GM12873 (cell line): ENCODE results near the gene TPCN1.
A peak's percentile ranks its signal among the peaks of the same experiment; 100 is the strongest.

ENCODE experiments used
- CTCF ChIP-seq: IDR thresholded peaks from 2 replicates; pipeline ENCODE4 v1.5.1; 2012; ENCODE audit warnings: low read depth, mild to moderate bottlenecking, moderate library complexity, low read length, control low read depth; ENCODE audit not compliant: insufficient read depth; ENCODE audit errors: missing control alignments

The TPCN1 gene

DNA sequence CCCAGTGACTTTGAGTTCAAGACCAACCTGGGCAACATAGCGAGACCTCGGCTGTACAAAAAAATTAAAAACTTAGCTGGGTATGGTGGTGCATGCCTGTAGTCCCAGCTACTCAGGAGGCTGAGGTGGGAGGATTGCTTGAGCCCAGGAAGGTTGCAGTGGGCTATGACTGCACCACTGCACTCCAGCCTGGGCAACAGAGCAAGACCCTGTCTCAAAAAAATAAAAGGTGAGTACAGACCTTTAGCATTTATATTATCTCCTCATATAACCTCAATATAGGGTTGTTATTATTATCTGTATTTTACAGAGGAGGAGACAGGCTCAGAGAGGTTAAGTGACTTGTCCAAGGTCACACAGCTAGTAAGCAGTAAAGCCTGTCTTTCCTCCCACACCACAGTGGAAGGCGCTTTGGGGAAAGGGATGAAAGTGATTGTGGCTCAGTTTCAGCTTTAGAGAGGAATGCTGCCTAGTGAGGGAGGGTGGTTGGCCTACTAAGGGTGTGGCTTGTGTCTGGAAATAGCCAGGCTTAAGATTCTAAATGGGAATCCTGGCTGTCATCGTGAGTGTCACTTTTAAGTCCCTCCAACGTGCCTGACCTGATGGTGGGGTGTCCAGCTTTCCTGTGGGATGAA lies 7.2 kb downstream of the TPCN1 start:
- no peak for TF ChIP-seq CTCF

GRCh38 chr12:113230315-113231234 lies 9.3 kb downstream of the TPCN1 start:
- no peak for TF ChIP-seq CTCF

DNA sequence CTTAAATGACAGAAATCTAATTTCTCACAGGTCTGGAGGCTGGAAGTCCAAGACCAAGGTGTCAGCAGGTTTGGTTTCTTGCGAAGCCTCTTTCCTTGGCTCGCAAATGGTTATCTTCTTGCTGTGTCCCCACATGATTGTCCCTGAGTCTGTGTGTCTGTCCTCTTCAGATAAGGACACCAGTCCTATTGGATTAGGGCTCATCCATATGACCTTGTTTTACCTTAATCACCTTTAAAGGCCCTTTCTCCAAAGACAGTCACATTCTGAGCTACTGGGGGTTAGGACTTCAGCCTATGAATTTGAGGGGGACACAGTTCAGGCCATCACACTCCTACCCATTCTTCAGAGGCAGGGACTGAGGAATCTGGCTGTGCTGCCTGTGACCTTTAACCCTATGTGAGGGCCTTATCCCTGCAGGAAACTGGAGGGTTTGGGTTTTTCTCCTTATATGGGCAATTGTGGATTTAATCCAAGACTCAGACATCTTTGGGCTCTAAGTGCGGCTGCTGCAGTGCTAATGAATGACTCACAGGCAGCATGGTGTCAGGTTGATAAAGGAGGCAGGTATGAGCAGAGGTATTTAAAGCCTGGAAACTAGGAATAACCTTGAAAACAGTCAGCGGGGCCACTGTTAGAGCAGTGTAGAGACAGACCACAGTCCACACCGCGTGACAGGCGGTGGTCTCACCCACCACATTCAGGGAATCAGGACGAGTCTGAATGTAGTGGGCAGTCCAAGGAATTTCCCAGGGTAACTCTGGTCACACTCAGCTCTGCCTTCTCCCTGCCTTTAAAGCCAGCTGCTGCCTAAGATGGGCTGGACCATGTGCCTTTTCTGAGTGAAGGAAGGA lies 10.2 kb downstream of the TPCN1 start:
- no peak for TF ChIP-seq CTCF

DNA sequence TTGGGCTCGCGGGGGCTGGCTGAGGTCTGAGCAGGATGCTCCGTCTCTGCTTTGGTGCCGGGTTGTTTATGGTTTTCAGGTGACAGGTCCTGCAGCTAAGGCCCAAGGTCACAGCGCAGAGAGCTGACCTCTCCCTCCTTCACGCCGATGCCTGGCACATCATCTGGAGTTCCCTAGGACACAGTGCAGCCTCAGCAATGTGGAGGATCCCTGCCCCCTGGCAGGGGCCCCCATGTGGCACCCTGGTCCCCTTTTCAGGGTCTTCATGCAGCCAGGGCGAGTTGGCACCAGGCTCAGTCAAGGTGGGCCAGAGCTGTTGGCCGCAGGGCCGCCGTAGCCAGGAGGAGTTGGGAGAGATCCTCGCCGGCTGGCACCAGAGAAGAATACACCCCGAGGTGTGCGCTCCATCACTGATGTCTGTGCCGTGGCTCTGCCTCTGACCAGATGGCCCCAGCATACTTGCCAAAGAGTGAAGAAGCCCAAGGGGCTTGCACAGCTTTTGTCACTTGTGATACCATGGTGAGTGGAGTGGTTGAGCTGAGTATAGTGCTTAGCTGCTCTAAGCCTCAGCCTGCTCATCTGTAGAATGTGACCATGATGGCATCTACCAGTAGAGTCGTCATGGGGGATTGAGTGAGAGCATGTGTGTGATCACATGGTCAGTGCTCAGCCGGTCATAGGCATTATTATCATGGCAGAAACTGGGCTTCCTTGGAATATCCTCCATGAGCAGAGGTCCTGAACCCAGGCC lies 11.0 kb downstream of the TPCN1 start:
- no peak for TF ChIP-seq CTCF

DNA sequence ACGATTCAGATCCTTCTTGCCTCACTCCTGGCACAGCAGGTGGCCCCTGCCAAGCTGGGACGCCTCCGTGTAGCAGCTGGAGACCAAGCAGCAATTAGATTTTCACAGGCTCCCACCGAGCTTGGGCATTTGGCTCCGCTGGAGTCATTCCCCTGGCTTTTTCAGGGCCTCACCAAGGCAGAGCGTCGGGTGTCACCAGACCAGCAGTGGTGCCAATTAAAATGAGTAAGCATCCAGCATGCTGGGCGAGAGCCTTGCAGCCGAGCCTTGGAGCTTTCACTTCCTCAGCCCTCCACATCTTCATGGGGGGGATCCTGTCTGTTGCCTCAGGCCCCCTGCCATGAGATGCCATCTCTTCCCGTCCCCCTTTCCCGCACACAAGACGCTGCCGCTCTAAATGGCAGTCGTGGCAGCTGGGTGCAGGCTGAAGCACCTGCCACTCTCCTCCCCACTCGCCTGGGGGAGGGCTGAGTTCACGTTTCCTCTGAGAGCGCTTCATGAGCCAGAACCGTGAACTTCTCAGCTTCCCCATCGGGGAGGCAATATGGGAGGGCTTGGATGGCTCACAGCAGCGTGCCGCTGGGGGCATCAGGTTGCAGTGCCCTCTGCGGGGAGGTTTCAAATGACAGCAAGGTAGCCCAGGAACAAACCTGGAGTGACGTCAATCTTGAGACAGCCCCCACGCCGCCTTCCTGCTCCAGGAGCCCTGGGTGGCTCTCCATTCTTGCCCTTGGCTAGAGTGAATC lies 11.7 kb downstream of the TPCN1 start:
- TF ChIP-seq CTCF = peak; percentile 56

DNA sequence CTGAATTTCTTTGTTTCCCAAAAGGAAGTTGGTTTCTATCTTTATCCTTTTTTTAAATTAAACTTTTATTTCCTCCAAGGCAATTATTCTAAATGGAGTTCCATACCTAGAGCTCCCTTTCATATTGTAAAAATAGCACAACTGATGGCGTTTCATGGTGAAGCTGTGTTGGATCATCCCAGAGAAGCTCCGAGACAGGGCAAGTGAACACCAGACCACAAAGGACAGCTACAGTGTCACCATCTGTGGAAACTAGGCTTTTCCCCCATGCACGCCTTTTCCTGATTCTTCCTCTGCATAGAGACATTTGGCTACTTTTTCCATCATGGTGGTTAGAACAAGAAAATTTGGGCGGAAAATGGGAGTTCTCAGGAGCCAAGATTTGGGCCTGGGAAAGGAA lies 12.7 kb downstream of the TPCN1 start:
- no peak for TF ChIP-seq CTCF
